Pulmonary artery endothelial cell (primary cell): ENCODE measurements around the gene PIK3R3. TPM values are rescaled to one million over a fixed set of nuclear protein-coding genes. Genes with fewer than 3 reads are reported as not detected.
A peak's percentile ranks its signal among the peaks of the same experiment; 100 is the strongest.

ENCODE experiments used
- DNase-seq: peaks from one replicate; pipeline ENCODE4 v3.0.0-alpha.2; 2011; ENCODE audit warnings: low read depth, low spot score
- total RNA-seq: library from RNA; depleted of rRNA; stranded (reverse); fragments of >200 nt; gene quantifications from 2 replicates; pipeline ENCODE4 v1.2.3, GENCODE V29; 2014

PIK3R3 gene
- 10.7 and 11.4 TPM in 2 replicates for total RNA-seq

DNA sequence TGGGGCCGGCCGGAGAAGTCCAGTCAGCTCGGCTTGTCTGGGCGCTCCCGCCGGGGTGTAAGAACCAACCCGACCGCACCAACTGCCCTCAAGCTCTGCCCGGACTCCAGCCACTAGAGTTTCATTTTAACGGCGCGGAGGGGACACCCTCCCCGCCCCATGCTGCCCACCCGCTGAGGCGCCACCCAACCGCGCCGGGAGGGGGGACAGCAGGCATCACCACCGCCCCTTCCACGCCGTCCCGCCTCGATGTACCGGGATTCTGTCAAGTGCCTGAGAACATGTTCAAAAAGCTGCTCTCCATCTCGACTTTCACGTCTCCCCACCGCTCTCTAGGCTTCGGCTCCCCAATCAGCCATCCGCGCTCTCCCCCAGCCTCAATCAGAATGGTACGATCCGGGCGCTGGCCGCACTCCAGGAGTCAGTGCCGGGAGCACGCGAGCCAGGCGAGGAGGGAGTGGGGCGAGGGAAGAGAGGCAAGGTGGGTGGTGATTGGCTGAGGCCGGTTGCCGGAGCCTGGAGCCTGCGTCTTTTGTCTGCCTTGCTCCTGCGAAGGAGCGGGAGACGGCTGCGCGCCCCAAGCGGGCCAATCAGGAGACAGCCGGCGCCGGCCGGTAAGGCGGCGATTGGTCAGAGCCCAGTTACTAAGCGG is at the start of gene PIK3R3:
TSS of gene PIK3R3 (minus strand) at position 101 of the 652 bp plus-strand sequence. CDS start 677 bp downstream, outside the sequence.
- peak; percentile 98 for DNase-seq

DNA sequence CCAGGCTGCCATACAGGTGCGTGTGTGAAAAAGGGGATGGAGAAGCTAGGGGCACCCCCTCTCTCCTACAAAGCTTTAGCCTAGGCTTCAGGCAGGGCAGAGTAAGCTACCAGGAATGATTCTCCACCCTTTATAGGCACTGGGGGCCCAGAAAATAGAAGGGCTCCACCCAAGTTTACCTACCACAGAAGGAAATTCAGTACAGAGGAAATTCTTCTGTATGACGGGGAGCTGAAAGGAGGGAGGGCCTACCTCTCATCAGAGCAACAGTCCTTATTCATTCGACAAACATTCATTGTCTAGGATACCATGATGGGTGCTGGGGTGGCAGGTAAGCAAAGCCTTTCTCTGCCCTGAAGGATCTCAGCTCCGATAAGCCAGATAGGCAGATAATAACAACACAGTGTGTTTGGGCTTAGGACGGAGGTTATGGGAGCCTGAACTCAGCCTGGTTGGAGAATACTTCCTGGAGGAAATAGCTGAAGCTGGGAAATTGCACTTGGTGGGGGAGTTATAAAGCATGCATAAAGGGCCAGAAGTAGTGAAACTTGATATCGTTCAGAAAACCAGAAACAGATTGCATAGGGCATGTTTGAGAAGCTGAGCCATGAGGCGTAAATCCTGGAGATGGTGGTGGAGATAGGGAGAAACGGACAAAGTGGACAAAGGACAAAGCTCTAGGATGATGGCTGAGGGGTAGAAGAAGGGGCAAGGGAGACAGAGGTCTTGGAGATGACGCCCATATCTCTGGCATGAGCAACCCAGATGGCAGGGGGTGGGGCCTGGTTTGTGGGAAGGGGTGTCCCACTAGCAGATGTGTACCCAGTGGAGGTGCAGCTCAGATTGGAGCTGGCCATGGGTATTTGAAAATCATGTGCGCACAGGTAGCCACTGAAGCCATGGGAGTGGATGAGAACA is 49.2 kb upstream of the PIK3R3 start:
- peak; percentile 32 for DNase-seq

DNA sequence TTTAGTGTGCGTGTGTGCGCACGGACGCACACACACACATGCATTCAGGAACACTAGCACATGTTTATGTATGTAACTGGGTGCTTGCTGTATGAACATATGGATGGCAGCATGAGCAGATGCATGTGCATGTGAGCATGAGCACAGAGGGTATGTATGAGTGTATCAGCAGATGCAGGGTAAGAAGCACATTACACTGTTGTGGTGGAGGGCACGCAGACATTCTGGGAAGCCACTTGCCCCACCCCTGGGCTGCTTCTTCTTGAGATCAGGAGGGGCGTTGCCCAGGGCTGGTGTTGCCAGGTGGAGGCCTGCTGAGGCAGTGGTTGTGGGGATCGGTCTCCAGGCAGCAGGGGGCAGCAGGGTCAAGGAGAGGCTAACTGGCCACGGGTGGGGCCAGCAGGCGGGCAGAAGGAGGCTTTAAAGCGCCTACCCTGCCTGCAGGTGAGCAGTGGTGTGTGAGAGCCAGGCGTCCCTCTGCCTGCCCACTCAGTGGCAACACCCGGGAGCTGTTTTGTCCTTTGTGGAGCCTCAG is 47.7 kb upstream of the PIK3R3 start:
- no peak for DNase-seq

DNA sequence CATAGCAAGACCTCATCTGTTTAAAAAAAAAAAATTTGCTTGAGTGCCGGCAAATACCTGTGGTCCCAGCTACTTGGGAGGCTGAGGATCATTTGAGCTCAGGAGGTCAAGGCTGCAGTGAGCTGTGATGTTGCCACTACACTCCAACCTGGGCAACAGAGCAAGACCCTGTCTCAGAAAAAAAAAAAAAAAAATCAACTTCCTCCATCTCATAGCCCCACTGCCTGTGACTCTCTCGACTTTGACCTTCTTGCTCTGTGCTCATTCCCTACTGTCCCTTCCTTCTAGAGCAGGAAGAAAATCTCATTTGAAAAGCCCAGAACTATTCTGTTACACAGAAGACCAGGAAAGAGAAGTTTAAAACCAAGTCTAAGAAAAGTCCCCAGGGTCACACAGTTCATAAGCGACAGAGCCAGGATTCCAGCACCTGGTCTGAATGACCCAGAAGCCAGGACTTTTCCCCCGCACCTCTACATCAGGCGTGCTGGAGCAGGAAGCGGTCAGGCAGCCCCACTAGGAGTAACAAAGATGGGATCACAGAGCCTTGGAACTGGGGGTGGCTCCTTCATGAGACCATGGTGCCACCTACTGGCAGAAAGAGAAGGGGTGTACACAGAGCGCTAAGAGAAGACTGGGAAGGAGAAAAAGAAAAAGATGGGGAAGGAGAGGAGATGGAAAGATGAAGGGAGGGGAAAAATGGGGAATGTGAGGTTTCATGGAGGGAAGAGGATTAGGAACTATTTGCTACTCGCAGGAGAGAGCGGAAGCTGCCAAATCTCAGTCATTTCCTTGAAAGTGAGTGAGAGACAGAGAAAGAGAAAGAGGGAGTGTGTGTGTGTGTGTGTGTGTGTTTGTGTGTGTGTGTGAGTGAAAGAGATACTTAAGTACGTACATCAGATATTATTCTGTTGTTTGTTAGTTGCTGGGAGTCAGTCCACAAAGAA is 47.0 kb upstream of the PIK3R3 start:
- peak; percentile 54 for DNase-seq

DNA sequence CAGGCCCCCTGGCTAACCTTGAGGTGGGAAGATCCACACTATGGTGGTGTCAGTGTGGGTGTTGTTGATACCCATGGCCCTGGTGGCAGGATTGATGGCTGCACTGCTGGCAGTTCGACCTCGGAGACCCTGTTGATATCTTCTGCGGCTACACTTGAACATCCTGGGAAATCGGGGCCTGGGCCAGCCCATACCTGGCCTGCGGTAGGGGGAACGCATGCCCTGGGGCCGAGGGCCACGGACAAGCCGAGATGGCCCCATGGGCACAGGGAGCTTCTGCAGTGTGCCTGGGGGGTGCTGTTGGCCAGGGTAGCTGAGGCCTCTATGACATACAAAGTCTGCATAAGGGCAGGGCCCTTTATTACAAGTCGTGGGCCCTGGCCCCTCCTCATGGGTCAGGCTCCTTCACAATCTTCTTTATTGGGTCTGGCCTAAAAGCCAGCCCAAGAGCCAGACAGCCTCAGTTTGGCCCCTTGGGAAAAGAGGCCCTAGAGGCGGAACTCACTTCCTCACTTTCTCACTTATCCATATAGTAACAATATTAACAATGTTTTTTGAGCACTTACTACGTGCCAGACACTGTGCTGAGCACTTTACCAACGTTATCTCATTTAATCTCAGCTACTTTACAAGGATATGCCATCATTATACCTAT is 43.9 kb upstream of the PIK3R3 start, which contains the start of gene P3R3URF:
TSS of gene P3R3URF (minus strand) at position 278 of the 655 bp plus-strand sequence. CDS start at position 261, 17 bp downstream.
- DNase-seq, result no peak

DNA sequence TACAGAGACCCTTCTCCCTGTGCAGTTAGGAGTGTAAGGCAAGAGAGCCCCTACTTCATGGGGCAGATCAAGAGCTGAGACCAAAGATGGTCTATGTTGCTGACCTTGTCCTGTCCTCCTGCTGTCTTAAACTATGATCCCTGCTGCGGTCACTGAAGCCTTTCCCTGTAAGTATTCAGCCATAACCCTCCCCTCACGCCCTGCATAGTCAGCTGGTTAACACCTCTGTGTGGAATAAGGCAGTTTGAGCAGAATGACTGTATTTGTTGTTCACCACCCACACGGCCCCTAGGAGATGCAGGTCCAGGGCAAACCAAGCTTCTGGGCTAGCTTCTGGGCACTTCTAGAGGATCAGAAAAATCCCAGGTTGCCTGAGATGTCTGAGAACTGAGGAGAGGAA is 42.8 kb upstream of the PIK3R3 start:
- no peak for DNase-seq

DNA sequence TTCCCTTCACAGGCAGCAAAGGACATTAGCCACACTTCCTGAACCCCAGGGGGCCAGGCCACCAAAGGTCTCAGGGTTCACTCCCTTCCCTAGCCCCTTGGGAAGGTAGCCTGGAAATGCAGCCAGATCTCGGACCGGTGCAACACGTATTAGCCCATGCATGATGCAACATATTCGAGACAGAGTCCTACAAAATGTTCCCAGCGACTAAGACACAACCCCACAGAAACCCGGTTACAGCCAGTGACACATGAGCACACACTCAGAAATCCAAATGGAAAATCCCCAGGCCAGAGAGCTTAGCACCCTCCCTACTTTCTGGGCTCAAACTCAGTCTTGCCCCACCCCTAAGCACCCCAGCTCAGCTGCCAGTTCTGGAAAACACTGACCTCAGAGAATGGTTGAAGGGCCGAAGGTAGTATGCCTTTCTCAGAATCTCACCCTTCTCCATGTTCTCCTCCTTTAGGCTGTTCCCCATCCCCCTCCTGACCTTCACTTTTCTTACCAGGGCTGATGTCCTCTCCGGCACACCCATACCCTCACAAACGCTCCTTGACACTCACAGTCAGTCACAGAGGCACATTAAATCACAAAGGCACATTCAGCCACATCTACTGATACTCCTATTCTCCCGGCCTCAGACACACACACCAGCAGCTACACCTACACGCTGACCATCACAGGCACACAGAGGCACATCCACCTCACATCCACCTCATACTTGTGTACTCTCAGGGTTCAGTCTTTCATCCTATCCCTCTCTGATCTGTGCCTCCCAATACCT is 42.2 kb upstream of the PIK3R3 start, which contains the start of gene TSPAN1:
TSS of gene TSPAN1 (plus strand) at position 640 of the 784 bp plus-strand sequence. CDS start 6,021 bp downstream, outside the sequence.
- no peak for DNase-seq

DNA sequence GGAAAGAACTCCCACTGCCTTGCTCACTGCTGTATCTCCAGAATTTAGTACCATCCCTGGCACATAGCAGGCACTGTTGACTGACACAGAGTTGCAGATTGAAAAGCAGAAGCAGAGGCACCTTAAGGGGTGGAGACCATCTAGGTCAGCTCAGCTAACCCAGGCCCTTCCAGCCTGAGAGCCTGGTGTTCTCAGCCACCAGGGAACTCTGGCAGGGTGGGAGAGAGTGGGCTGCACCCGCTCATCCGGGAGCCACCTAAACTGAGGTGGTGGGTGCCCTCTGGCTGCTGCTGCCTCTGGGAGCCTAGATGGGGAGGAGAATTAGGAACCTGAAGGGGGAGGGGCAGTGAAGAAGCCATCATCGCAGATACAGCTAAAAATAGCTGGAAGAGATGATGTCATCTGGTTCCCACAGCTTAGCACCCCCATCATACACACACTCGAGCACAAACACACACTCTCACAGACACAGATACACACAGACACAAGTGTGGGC is 41.0 kb upstream of the PIK3R3 start:
- no peak for DNase-seq

DNA sequence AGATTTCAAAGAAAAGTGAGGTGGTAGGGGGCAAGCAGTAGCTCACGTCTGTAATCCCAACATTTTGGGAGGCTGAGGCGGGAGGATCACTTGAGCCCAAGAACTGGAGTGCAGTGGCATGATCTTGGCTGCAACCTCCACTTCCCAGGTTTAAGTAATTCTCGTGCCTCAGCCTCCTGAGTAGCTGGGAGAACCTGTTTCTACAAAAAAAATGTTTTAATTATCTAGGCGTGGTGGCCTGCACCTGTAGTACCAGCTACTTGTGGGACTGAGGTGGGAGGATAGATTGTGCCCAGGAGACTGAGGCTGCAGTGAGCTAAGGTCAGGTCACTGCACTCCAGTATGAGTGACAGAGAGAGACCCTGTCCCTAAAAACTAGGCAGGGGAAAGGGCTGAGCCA is 39.9 kb upstream of the PIK3R3 start:
- no peak for DNase-seq

DNA sequence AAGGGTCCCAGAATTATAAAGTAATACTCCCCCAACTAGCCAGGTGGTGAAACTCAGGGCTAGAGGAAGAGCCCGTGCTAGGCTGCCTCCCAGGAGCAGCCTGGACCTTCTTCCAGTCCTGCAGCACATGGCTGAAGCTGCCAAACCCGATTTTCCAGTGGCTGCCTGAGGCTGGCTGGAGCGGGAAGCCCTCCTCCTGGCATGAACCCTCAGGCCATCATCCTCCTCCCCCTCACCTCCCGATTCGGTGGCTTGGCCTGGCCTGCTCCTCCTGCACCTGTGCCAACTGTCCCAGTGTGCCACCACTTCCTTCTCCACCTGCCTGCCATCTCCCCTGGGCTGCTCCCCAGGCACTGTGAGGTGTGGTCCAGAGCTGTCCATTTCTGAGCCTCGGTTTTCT is 39.4 kb upstream of the PIK3R3 start:
- no peak for DNase-seq

DNA sequence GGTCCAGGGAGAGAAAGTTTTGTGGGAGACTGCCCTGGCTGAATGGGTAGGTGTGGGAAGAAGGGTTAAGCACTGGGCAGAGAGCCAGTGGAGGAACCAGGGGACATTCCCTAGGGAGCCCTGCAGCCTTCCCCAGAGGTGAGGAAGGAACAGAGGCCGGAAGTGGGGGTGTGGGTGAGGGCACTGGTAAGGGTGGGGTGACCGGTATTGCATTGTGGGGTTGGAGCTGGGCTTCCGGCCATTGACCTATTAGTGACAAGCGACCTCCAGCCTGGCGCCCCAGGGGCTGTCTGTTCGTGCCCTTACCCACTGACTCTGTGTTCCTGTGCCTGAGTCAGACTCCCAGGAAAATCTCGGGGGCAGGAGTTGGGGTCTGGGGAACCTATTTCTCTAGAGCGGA is 38.9 kb upstream of the PIK3R3 start:
- no peak for DNase-seq

DNA sequence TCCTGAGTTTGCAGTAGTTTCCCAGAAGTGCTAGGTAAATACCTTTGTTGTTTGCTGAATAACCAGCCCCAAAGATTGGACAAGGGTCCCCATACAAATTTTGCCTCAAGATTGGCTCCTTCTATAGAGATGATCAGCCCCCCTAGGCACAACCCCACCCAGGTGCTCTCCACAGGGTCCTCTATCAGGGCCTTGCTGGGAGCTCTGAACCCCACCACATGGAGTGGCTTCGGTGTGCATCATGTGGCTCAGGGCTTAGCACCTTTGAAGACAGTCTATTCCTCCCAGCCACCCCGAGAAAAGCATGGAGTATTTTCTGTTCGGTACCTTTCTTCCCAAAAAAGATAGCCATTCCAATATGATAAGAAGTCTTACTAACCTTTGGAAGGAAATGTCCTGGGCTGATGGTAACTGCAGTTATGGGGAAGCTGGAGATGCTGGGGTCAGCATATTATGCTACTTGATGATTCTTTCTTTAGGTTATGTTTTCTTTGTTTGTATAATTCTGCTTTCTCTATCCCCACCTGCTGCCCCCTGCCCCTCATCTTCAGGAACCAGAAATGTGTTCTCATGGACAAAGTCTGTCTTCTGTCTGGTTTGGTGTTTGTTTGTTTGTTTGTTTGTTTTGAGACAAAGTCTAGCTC is 37.5 kb upstream of the PIK3R3 start:
- no peak for DNase-seq

DNA sequence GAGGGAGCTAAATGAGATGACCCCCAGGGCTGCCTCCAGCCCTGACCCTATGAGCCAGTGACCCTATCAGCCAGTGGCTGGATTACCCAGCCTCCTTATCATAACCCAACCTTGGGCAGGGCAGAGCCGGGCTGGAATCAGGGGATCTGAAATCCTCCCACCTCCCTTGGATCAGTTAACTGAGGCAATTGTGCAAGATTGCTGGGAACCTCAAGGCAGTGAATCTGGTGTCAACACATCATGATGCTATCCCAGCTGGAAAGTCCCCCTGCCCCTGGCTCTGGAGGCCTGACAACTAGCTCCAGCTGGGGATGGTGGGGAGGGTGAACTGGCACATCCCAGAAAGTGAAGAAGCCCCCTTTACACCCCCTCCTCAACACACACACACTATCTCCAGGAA is 36.0 kb upstream of the PIK3R3 start:
- no peak for DNase-seq

DNA sequence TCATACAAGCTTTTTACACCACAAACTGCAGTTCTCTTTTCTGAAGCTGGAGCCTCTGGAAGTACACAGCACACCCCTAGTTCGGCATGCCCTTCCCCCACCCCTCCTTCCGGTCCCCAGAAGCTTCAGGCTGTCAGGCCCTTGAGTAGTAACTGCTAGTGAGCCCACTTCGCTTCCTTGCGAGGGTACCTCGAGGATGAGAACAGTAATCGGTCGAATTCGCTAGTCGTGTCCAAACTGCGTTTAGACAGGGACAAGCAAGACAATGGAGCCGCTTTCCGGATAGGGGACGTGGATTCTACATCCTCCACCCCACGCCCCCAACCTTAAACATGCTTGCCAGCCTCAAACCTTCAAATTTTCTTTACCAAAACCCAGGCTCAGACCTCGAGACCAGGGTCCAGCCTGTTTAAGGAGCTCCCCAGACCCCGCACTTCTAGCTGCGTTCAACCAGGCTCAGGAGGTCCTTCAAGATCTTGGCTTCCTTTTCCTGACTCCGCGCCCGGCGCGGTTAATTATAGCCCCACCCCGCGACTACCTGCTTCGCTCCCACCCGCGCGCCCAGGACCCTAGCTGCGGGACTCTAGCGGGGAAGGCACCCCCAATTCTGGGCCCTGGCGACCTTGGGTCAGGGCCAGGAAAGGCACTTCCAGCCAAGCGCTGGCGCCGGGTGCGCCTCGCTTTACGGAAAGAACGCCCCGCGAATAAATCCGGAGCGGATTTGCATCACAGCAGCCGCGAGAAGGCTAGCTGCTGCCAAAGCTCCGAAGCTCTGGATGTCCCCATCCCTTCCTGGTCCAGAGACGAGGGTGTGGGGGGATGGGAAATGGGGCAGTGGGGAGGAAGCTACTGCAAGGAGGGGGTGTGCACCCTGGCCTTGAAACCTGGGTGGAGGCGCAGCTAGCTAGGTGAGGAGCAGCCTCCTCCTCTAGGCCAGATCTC is 34.4 kb upstream of the PIK3R3 start:
- DNase-seq, result no peak

DNA sequence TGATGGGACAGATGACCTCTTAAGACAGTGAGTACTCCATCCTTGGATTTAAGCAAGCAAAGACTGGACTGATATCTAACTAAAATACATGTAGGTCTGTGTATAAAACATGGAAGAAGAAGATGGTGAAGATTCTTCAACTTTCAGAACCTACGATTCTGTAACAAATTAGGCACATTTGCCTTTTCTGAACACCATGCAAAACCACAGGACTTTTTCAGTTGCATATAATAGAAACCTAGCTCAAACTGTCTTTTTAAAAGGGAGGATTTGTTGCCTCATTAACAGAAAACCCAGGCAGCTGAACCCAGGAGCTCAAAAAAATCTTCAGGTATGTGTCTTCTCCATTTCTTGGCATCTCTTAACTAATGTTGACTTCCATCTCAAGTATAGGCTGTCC is 27.8 kb upstream of the PIK3R3 start:
- DNase-seq, result no peak

DNA sequence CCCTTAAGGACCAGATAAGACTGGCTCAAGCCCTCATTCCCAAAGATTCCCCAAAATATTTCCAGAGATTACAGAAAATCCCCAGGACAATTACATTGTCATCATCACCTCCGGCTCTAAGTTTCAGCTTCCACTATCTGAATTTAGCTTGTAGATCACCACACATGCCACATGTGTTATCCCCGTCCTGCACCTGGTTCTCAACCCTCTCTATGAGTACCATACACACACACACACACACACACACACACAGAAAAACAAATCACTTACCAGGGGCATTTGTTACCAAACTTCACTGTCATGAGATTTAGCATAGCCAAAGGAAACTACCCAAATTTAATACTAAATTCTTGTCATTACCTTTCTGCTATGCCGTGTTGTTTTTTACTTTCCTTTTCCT is 27.1 kb upstream of the PIK3R3 start:
- DNase-seq, result no peak

DNA sequence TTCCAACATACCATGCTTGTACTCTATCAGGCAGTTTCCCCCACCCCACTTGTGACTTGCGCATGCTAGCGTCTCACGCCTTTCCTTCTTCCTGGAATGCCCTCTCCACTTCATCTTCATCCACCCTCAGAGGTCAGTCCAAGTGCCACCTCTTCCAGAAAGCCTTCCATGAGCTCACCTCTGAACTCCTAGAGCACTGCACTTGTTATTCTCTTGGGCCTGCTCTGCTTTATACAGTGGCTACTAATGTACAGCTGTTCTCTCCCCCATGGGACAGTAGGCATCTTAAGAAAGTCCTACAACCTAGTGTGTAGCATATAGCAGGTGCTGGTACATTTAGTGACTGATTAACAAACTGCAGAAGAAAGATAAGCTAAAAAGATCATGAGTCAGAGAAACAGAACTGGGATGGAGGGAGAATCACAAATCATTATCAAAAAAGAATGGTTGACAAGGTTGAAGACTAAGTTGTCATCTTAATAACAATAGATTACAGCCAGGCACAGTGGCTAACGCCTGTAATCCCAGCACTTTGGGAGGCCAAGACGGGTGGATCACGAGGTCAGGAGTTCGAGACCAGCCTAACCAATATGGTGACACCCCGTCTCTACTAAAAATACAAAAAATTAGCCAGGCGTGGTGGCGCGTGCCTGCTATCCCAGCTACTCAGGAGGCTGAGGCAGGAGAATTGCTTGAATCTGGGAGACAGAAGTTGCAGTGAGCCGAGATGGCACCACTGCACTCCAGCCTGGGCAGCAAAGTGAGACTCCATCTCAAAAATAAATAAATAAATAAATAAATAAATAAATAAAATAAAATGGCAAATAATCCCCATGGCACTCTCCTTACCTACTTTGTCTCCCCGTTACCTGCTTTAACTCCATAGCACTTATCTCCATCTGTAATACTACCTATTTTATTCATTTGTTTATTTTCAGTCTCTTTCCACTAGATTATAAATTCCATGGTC is 26.2 kb upstream of the PIK3R3 start:
- DNase-seq, result no peak
